Natural killer cell (primary cell): ENCODE measurements around the gene MAML3. TPM values are rescaled to one million over a fixed set of nuclear protein-coding genes. Genes with fewer than 3 reads are reported as not detected.

Source experiments
- ATAC-seq, 3 donors: fragments of 150-1000 bp in 2 of 3; fragments of 200-7000 bp in 1 of 3; cut with Tn5 transposase; 1 replicate in 1 of 3; 2 replicates in 2 of 3; pipeline ENCODE4 v1.10.0; 2021; ENCODE audit warnings: mild to moderate bottlenecking in 2 of 3, moderate library complexity in 2 of 3
- DNase-seq, 2 donors: peaks; one replicate each; pipeline versions ENCODE4 v3.0.0 to v3.0.0-alpha.2; 2013 to 2021; ENCODE audit warnings: mixed read lengths in 1 of 2
- H3K27ac ChIP-seq: one replicate; pipeline ENCODE4 v1.5.1; 2013; ENCODE audit warnings: mild to moderate bottlenecking, low read length
- H3K27me3 ChIP-seq: one replicate; pipeline ENCODE4 v1.6.1; 2013; ENCODE audit warnings: low read length; ENCODE audit not compliant: control insufficient read depth, insufficient read depth
- H3K36me3 ChIP-seq: one replicate; pipeline ENCODE4 v1.6.1; 2013; ENCODE audit warnings: low read length; ENCODE audit not compliant: control insufficient read depth, insufficient read depth
- H3K4me1 ChIP-seq: one replicate; pipeline ENCODE4 v1.6.1; 2013; ENCODE audit warnings: low read length; ENCODE audit not compliant: control insufficient read depth, insufficient read depth
- H3K4me3 ChIP-seq: one replicate; pipeline ENCODE4 v1.5.1; 2013; ENCODE audit warnings: low read length
- H3K9me3 ChIP-seq: one replicate; pipeline ENCODE4 v1.6.1; 2013; ENCODE audit warnings: low read length; ENCODE audit not compliant: control insufficient read depth, insufficient read depth
- H3K27ac Mint-ChIP-seq, 2 donors: one replicate each; pipeline ENCODE4 v1.8.0; 2022; ENCODE audit warnings: mild to moderate bottlenecking in 2 of 2, mixed read lengths in 2 of 2, moderate library complexity in 1 of 2
- H3K27me3 Mint-ChIP-seq, 2 donors: one replicate each; pipeline ENCODE4 v1.8.0; 2022; ENCODE audit warnings: low read depth in 2 of 2, mixed read lengths in 2 of 2
- H3K36me3 Mint-ChIP-seq: one replicate; pipeline ENCODE4 v1.8.0; 2022; ENCODE audit warnings: mixed read lengths
- H3K4me1 Mint-ChIP-seq, 2 donors: one replicate each; pipeline ENCODE4 v1.8.0; 2022; ENCODE audit warnings: mixed read lengths in 2 of 2
- H3K4me3 Mint-ChIP-seq: one replicate; pipeline ENCODE4 v1.8.0; 2022; ENCODE audit warnings: mild to moderate bottlenecking, moderate library complexity, mixed read lengths
- H3K9me3 Mint-ChIP-seq, 2 donors: one replicate each; pipeline ENCODE4 v1.8.0; 2022; ENCODE audit warnings: mixed read lengths in 2 of 2
- WGBS: methylation state at CpG from one replicate; pipeline ENCODE4 v1.1.7; 2013; ENCODE audit warnings: missing lambda C conversion rate; ENCODE audit not compliant: insufficient coverage; 5-methylcytosine and 5-hydroxymethylcytosine counted together
- intact Hi-C: fragments of 100-400 bp; cut with micrococcal nuclease; formaldehyde crosslinking; loops from one replicate; pipeline ENCODE4 v1.14.2; 2022
- total RNA-seq, 4 donors: library from RNA; stranded (reverse); fragments of 120-200 nt in 1 of 4; gene quantifications; one replicate each; pipeline versions ENCODE4 v1.2.3 to v1.2.4, GENCODE V29; 2013 to 2022
- TF ChIP-seq, protein P1 (sequence below): fragments of 200-600 bp; IDR thresholded peaks from one replicate; pipeline ENCODE4 v1.8.0; 2022; ENCODE audit warnings: antibody characterized with exemption

MAML3 gene
- total RNA-seq, 3 donors from 2014 or later (not counting 1 experiment from before 2014, with no cell fraction given) = 1.7 to 5.6 (median 2.8) TPM

DNA sequence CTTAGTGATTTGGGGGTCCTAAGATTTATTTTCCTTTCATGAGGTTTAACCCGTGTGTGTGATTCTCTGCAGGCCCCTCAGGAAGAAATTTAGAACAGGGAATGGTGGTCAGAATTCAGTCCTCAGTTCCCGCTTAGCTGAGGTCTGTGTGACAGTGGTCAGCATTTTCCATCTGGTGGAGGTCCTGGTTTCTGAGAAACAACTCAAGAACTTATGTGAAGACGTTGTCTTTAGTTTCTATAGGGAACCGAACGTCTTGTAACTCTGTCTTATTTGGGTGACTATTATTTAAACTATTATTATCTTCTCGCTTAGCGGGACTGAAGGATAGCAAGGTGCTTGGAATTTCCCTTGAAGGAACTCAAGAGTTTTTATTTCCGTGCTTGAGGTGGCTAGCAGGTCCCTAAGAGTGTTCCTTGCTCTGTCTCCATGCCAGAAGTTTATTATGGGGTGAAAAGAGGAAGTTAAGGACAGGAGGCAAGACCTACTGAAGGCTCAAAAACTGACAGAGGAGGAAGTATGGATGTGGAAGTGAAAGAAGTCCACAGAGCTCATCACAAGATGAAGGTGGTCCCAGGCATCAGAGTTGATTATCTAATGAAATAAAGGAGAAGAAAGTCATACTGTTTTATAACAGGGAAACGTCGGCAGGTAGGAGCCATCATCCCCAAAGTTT is 479.0 kb downstream of the MAML3 start:
- H3K4me3 ChIP-seq = no peak overlapping the region

DNA sequence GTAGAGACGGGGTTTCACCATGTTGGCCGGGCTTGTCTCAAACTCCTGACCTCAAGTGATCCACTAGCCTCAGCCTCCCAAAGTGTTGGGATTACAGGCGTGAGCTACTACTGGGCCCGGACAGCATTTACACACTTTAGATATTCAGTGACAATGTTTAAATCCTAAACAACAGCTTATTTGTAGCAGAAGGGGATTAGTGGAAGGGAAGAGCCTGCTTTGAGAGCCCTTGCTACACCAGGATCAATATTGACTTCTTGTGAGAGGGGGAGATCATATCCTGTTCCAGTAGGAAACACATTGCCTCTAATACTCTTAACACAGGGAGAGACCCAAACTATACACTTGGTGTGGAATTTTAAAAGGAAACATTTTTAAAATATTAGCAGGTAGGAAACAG is 481.3 kb downstream of the MAML3 start:
- intact Hi-C loops = no loop called here
- H3K4me1 Mint-ChIP-seq = peaks cover 26 to 44% of the 10 kb centered on the region in 2 donors
- Histone ChIP-seq H3K4me3 (no peak overlapping the region), H3K4me1 (no peaks in the 10 kb centered on the region), H3K9me3 (no peaks in the 10 kb centered on the region), H3K27me3 (no peaks in the 10 kb centered on the region), H3K36me3 (no peaks in the 10 kb centered on the region), H3K27ac (no peak overlapping the region)
- WGBS = 93% methylated on average over 4 of the region's 4 CpGs
- no peak overlapping the region for H3K4me3 Mint-ChIP-seq
- TF ChIP-seq, protein P1, sequence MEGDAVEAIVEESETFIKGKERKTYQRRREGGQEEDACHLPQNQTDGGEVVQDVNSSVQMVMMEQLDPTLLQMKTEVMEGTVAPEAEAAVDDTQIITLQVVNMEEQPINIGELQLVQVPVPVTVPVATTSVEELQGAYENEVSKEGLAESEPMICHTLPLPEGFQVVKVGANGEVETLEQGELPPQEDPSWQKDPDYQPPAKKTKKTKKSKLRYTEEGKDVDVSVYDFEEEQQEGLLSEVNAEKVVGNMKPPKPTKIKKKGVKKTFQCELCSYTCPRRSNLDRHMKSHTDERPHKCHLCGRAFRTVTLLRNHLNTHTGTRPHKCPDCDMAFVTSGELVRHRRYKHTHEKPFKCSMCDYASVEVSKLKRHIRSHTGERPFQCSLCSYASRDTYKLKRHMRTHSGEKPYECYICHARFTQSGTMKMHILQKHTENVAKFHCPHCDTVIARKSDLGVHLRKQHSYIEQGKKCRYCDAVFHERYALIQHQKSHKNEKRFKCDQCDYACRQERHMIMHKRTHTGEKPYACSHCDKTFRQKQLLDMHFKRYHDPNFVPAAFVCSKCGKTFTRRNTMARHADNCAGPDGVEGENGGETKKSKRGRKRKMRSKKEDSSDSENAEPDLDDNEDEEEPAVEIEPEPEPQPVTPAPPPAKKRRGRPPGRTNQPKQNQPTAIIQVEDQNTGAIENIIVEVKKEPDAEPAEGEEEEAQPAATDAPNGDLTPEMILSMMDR = no peak
- no peak for ATAC-seq
- H3K36me3 Mint-ChIP-seq = no peaks in the 10 kb centered on the region
- no peaks in the 10 kb centered on the region for H3K27me3 Mint-ChIP-seq
- no peak for DNase-seq
- H3K9me3 Mint-ChIP-seq = no peaks in the 10 kb centered on the region
- H3K27ac Mint-ChIP-seq = no peak overlapping the region

More for the DNA sequence above, 479.0 kb downstream of the MAML3 start:
- Mint-ChIP-seq H3K27me3 (no peaks in the 10 kb centered on the region), H3K27ac (no peak overlapping the region), H3K4me1 (peaks cover 5 to 22% of the 10 kb centered on the region in 2 donors), H3K36me3 (no peaks in the 10 kb centered on the region), H3K4me3 (no peak overlapping the region), H3K9me3 (no peaks in the 10 kb centered on the region)
- Histone ChIP-seq H3K36me3 (peaks cover 4% of the 10 kb centered on the region), H3K9me3 (no peaks in the 10 kb centered on the region), H3K27me3 (no peaks in the 10 kb centered on the region), H3K4me1 (no peaks in the 10 kb centered on the region), H3K27ac (no peak overlapping the region)
- WGBS = 77% methylated on average over 9 of the region's 10 CpGs
- intact Hi-C loops = no loop called here
- TF ChIP-seq, protein P1 = no peak
- ATAC-seq (peak in 1 of 3 donors; percentile 44), DNase-seq (no peak)

DNA sequence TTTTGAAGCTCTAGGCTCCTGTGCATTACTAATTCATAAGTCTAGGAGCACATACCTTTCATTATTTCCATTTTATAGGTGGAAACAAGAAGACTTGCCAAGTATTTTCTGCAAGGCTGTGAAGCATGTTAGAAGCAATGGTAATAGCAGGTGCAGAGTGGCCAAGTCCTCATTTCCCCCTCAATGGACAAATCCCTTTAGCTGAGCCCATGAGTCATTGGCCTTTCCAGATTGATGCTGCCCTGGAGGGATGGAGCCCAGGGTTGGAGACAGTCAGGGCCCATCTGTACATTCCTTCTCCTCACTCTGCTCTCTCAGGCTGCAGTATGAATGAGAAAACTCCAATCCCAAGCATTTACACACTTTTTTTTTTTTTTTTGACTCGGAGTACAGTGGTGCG is 481.8 kb downstream of the MAML3 start:
- no peak overlapping the region for H3K4me3 ChIP-seq
- peaks cover 30 to 49% of the 10 kb centered on the region in 2 donors for H3K4me1 Mint-ChIP-seq

More for the DNA sequence above, 481.8 kb downstream of the MAML3 start:
- H3K9me3 ChIP-seq = no peaks in the 10 kb centered on the region
- Mint-ChIP-seq H3K27ac (no peak overlapping the region), H3K36me3 (no peaks in the 10 kb centered on the region), H3K27me3 (no peaks in the 10 kb centered on the region), H3K4me3 (no peak overlapping the region), H3K9me3 (no peaks in the 10 kb centered on the region)
- intact Hi-C loops = no loop called here
- no peak overlapping the region for H3K27ac ChIP-seq
- TF ChIP-seq, protein P1 = no peak
- H3K36me3 ChIP-seq = no peaks in the 10 kb centered on the region
- 100% methylated on average over 1 of the region's 2 CpGs for WGBS
- H3K4me1 ChIP-seq = peaks cover 2% of the 10 kb centered on the region
- ATAC-seq (no peak), DNase-seq (no peak)
- no peaks in the 10 kb centered on the region for H3K27me3 ChIP-seq
